GM12878 (cell line): ENCODE results near the gene SHD. TPM values are rescaled to one million over a fixed set of nuclear protein-coding genes. Genes with fewer than 3 reads are reported as not detected.

Experiments
- ASH2L ChIP-seq: fragments of 300-600, 200-600 bp; sonication (generic); IDR thresholded peaks from 2 replicates; pipeline ENCODE4 v1.6.1; 2017; ENCODE audit warnings: low read depth, mild to moderate bottlenecking, borderline replicate concordance
- ATF2 ChIP-seq: IDR thresholded peaks from 2 replicates; pipeline ENCODE4 v1.6.1; 2012; ENCODE audit warnings: low read length, inconsistent platforms
- ATF3 ChIP-seq: IDR thresholded peaks from 2 replicates; pipeline ENCODE4 v1.6.1; 2011; ENCODE audit warnings: low read depth, mild to moderate bottlenecking, low read length, moderate library complexity, borderline replicate concordance; ENCODE audit errors: extremely low read depth
- CBX3 ChIP-seq: fragments of 200-600 bp; sonication (generic); IDR thresholded peaks from 2 replicates; pipeline ENCODE4 v1.6.1; 2016; ENCODE audit warnings: low read depth, borderline replicate concordance
- CREB1 ChIP-seq: IDR thresholded peaks from 2 replicates; pipeline ENCODE4 v1.6.1; 2012; ENCODE audit warnings: low read depth, mild to moderate bottlenecking, inconsistent platforms
- CREM ChIP-seq: IDR thresholded peaks from 2 replicates; pipeline ENCODE4 v1.6.1; 2014; ENCODE audit warnings: antibody characterized with exemption, low read depth
- EP300 ChIP-seq, 2 experiments: fragments of 150-350 bp in 1 of 2; IDR thresholded peaks; 2 replicates each; pipeline ENCODE4 v1.6.1; 2011 to 2012; ENCODE audit warnings: low read depth in 2 of 2, low read length in 2 of 2, borderline replicate concordance in 1 of 2, improper control_type of control experiment in 1 of 2, inconsistent platforms in 1 of 2; ENCODE audit not compliant: control insufficient read depth in 1 of 2
- NFXL1 ChIP-seq: fragments of 450-650 bp; IDR thresholded peaks from 2 replicates; pipeline ENCODE4 v1.6.1; 2017; ENCODE audit warnings: antibody characterized with exemption, mild to moderate bottlenecking, borderline replicate concordance
- NRF1 ChIP-seq: conservative IDR thresholded peaks from 2 replicates; pipeline ENCODE4 v1.6.1; 2011; ENCODE audit warnings: mild to moderate bottlenecking, low read depth, low read length, improper control_type of control experiment
- POLR2A ChIP-seq: IDR thresholded peaks from 2 replicates; pipeline ENCODE4 v1.6.1; 2011; ENCODE audit warnings: low read depth, mild to moderate bottlenecking, low read length
- POU2F2 ChIP-seq: IDR thresholded peaks from 3 replicates; pipeline ENCODE4 v1.6.1; 2011; ENCODE audit warnings: low read depth, mild to moderate bottlenecking, low read length, borderline replicate concordance
- SMAD5 ChIP-seq: IDR thresholded peaks from 2 replicates; pipeline ENCODE4 v1.6.1; 2016; ENCODE audit warnings: antibody characterized with exemption, low read depth
- SREBF1 ChIP-seq: IDR thresholded peaks from 2 replicates; pipeline ENCODE4 v1.6.1; 2012; ENCODE audit warnings: mild to moderate bottlenecking, low read length
- SRF ChIP-seq, 2 experiments: IDR thresholded peaks; 2 replicates each; pipeline ENCODE4 v1.6.1; 2011; ENCODE audit warnings: low read depth in 2 of 2, low read length in 2 of 2, mild to moderate bottlenecking in 1 of 2, moderate library complexity in 1 of 2
- TAF1 ChIP-seq: IDR thresholded peaks from 2 replicates; pipeline ENCODE4 v1.6.1; 2011; ENCODE audit warnings: mild to moderate bottlenecking, low read depth, low read length, borderline replicate concordance
- TARDBP ChIP-seq: IDR thresholded peaks from 2 replicates; pipeline ENCODE4 v1.6.1; 2016; ENCODE audit warnings: borderline replicate concordance
- WRNIP1 ChIP-seq: IDR thresholded peaks from 2 replicates; pipeline ENCODE4 v1.6.1; 2011; ENCODE audit warnings: low read depth, low read length, improper control_type of control experiment, borderline replicate concordance
- ZBTB40 ChIP-seq: fragments of 450-650 bp; IDR thresholded peaks from 2 replicates; pipeline ENCODE4 v1.6.1; 2016; ENCODE audit warnings: mild to moderate bottlenecking, moderate library complexity, borderline replicate concordance
- ZNF217 ChIP-seq: fragments of 450-650 bp; IDR thresholded peaks from 2 replicates; pipeline ENCODE4 v1.6.1; 2017; ENCODE audit warnings: antibody characterized with exemption, mild to moderate bottlenecking
- ZNF24 ChIP-seq: fragments of 450-650 bp; IDR thresholded peaks from 2 replicates; pipeline ENCODE4 v1.6.1; 2017; ENCODE audit warnings: antibody characterized with exemption, mild to moderate bottlenecking
- ZNF384 ChIP-seq: IDR thresholded peaks from 2 replicates; pipeline ENCODE4 v1.6.1; 2012; ENCODE audit warnings: low read depth, mild to moderate bottlenecking, low read length, improper control_type of control experiment, borderline replicate concordance
- ZZZ3 ChIP-seq: IDR thresholded peaks from 2 replicates; pipeline ENCODE4 v1.6.1; 2011; ENCODE audit warnings: low read depth; ENCODE audit not compliant: control insufficient read depth, insufficient read length
- polyA plus RNA-seq, 11 experiments: library from polyadenylated mRNA; depleted of rRNA in 4 of 11; unstranded in 6 of 11; stranded (reverse) in 5 of 11; fragments of >200 nt; fragmentation: Nextera tagmentation in 4 of 11; fragmentation: Illumina TruSeq in 1 of 11; extraction: Ambion mirVana in 4 of 11; extraction: Trizol in 1 of 11; gene quantifications; 1 replicate in 1 of 11; 2 replicates in 10 of 11; pipeline versions ENCODE4 v1.2.1 to v1.2.3, GENCODE V29; 2011 to 2016; ENCODE audit warnings: inconsistent platforms in 2 of 11, missing spikeins in 2 of 11, low read depth in 1 of 11
- total RNA-seq, 4 experiments: library from RNA; depleted of rRNA in 3 of 4; stranded (reverse); fragments of >200 nt in 3 of 4; fragmentation: Illumina TruSeq in 1 of 4; extraction: Trizol in 1 of 4; gene quantifications; 2 replicates each; pipeline versions ENCODE4 v1.2.1 to v1.2.3, GENCODE V29; 2013 to 2021

Gene SHD
- total and polyA plus RNA-seq, 10 of the 15 experiments (the other 5 are each of a cell fraction or from before 2014, with no cell fraction given), result 0.09 TPM; not detected in 9

GRCh38 chr19:4233282-4233853 lies 45.7 kb upstream of the SHD start (continued):
- TF ChIP-seq ZNF217, result peak; percentile 98
- no peak for TF ChIP-seq NRF1
- no peak for TF ChIP-seq CREB1
- 0 out of 2 replicates have a peak, but pooled peaks have one; percentile 32 for TF ChIP-seq TARDBP
- TF ChIP-seq SMAD5, result no peak
- TF ChIP-seq CREM, result no peak
- TF ChIP-seq TAF1, result no peak
- no peak for TF ChIP-seq ASH2L
- no peak for TF ChIP-seq SREBF1
- TF ChIP-seq ZNF384, result no peak
- peak; percentile 82 for TF ChIP-seq ZNF24
- no peak for TF ChIP-seq ATF2
- no peak for TF ChIP-seq SRF (IDR thresholded peaks at IDR 0.05; ENCODE audit: low read depth in 2 of 2, low read length in 2 of 2)
- no peak for TF ChIP-seq WRNIP1
- no peak for TF ChIP-seq NFXL1
- no peak for TF ChIP-seq ZZZ3
- TF ChIP-seq ZBTB40, result no peak
- no peak for TF ChIP-seq ATF3
- no peak for TF ChIP-seq POLR2A
- TF ChIP-seq CBX3, result no peak
- TF ChIP-seq EP300 (IDR thresholded peaks at IDR 0.05; ENCODE audit: borderline replicate concordance in 1 of 2, control insufficient read depth in 1 of 2, low read depth in 2 of 2, low read length in 2 of 2), result no peak
- TF ChIP-seq POU2F2, result peak; percentile 44; the same call in 1 of the 3 replicates
